Measurements from ENCODE around the gene RBBP6. TPM values are rescaled to one million over a fixed set of nuclear protein-coding genes. Genes with fewer than 3 reads are reported as not detected.

RBBP6 gene
- total RNA-seq, 4 donors from 2014 or later: 37.1 to 58.4 (median 46.1) TPM

DNA sequence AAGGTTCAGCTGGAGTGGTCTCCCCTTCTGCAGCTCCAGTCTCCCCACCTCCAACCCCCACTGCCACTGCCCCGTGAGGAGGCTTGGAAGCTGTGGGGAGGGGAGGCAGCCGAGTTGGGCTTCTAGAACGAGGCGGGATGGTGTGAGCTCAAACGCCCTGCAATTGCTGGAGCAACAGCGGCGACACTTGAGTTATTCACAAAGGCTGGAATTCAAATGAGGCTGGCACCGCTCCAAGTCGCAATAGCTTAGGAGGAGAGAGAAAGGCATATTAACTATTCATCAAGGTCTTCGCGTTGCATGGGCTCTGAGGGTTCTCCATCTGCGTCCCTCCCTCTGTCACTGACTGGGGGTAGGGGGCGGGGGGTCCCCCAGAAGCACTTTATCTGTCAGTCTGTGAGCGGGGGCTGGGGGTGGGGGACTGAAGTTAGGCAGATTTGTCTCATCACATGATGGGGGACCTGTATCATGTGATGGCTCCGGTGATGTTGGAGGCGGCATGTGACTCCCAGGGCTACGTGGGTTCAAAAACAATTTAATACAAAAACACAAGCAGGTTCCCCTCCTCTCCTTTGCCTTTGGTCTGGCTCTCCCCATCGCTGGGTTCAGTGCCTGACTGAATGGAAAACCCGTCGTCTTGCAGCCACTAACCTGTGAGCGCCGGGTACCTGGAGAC lies 70.5 kb downstream of the RBBP6 start:
- TF ChIP-seq, protein P1, sequence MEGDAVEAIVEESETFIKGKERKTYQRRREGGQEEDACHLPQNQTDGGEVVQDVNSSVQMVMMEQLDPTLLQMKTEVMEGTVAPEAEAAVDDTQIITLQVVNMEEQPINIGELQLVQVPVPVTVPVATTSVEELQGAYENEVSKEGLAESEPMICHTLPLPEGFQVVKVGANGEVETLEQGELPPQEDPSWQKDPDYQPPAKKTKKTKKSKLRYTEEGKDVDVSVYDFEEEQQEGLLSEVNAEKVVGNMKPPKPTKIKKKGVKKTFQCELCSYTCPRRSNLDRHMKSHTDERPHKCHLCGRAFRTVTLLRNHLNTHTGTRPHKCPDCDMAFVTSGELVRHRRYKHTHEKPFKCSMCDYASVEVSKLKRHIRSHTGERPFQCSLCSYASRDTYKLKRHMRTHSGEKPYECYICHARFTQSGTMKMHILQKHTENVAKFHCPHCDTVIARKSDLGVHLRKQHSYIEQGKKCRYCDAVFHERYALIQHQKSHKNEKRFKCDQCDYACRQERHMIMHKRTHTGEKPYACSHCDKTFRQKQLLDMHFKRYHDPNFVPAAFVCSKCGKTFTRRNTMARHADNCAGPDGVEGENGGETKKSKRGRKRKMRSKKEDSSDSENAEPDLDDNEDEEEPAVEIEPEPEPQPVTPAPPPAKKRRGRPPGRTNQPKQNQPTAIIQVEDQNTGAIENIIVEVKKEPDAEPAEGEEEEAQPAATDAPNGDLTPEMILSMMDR (IDR thresholded peaks at IDR 0.05; ENCODE audit: low read depth): no peak

DNA sequence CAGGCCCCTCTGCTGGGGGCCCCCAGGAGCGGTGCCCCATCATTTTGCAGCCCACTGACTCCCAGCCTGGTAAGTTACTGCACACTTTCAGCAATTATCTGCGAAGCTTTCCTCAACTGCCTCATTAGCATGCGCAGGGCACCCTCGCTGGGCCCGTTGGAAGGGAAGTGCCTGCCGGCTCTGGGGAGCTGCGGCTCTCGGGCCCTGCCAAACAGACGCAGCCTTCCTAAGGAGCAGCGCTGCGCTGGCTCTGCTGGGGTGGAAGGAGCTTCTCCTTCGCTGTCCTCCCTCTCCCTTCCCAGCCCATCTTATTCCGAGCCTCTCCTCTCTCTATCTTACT lies 71.0 kb downstream of the RBBP6 start:
- TF ChIP-seq, protein P1 (IDR thresholded peaks at IDR 0.05; ENCODE audit: low read depth): no peak

DNA sequence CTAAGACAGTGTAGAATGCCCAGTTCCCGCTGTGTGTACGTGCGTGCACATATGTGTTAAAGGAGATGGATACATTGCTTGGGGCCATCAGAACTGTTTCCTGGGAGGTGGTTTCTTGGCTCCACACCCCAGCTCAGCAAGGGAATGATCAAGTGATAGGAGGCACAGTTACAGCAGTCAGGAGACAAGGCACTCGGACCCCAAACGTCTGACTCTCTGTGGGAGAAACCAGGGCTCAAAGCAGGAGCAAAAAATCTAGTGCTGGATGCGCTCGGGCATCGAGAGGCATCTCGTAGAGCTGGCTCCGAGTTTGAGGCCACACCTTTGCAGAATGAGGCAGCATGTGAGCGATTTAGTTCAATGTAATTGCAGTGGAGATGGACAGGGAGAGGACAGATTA lies 71.9 kb downstream of the RBBP6 start:
- TF ChIP-seq, protein P1 (IDR thresholded peaks at IDR 0.05; ENCODE audit: low read depth): no peak

DNA sequence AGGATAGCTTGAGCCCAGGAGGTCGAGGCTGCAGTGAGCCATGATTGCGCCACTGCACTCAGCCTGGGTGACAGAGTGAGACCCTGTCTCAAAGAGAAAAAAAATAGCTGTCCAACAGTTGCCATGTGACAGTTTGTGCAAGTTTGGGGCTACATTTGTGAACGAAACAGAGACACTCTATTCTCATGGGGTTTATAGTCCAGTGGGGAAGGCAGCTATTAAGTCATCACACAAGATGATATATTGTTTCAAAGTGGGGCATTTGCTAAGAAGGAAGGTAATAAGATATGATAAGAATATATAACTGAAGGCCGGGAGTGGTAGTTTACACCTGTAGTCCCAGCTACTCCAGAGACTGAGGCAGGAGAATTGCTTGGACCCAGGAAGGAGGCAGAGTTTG lies 73.3 kb downstream of the RBBP6 start:
- TF ChIP-seq, protein P1 (IDR thresholded peaks at IDR 0.05; ENCODE audit: low read depth): no peak

DNA sequence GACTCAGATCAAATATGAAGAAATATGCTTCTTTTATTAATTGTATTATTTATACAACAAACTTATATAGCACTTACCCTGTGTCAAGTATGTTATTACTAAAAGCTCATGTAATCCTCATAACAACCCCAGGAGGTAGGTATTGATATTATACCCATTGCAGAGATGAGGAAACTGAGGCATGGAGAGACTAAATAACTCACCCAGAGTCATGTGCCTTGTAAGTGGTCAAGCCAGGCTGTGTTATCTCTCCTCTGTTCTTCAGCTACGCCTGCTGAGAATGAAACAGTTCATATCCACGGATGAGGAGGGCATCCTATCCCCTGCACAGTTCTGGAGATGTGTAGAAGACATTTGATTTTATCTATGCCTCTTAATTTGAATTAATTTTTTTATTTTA lies 78.1 kb downstream of the RBBP6 start:
- TF ChIP-seq, protein P1 (IDR thresholded peaks at IDR 0.05; ENCODE audit: low read depth): no peak

Other genes with a start within 250 kb of the RBBP6 start
- 10 to 100 TPM; 52.4 to 72.9 (median 58.1) TPM for gene TNRC6A, start 190.1 kb downstream of the RBBP6 start, total RNA-seq

Data from subcutaneous adipose tissue (tissue), 4 donors.